ENCODE measurements around the gene RDH12. TPM values are rescaled to one million over a fixed set of nuclear protein-coding genes. Genes with fewer than 3 reads are reported as not detected.
"Not testable (repeated sequence)": the region's sequence is repeated elsewhere in the genome, so short reads cannot be mapped to it uniquely, and the experiment has no call there.

Gene RDH12
- total and polyA plus RNA-seq, 4 donors = 0.06 to 0.25 (median 0.22) TPM; not detected in 1

- no peak for DNase-seq
- no peak for ATAC-seq (ENCODE audit: insufficient read depth, low FRiP score)
- no peaks in the 10 kb centered on the region for H3K36me3 ChIP-seq (ENCODE audit: control insufficient read depth in 4 of 4, insufficient read depth in 4 of 4, low read length in 4 of 4)
- no peak overlapping the region for H3K27ac ChIP-seq (ENCODE audit: low read depth in 1 of 2, low read length in 1 of 2)
- WGBS, 2 donors = 88 to 91% methylated on average over 2 of the region's 2 CpGs
- TF ChIP-seq CTCF (IDR thresholded peaks at IDR 0.05; ENCODE audit: control extremely low read depth, extremely low read depth) = no peak
- H3K4me3 ChIP-seq = no peak overlapping the region
- no peaks in the 10 kb centered on the region for H3K27me3 ChIP-seq (ENCODE audit: control insufficient read depth in 3 of 3, insufficient read depth in 3 of 3, low read length in 2 of 3)
- no peaks in the 10 kb centered on the region for H3K4me1 ChIP-seq (ENCODE audit: control insufficient read depth in 5 of 5, insufficient read depth in 5 of 5, low read length in 5 of 5)
- H3K9me3 ChIP-seq (ENCODE audit: control insufficient read depth in 4 of 4, insufficient read depth in 3 of 4, low read length in 3 of 4) = peaks cover 0 to 7% (median 0%) of the 10 kb centered on the region in 4 donors
- no peak overlapping the region for H3K9ac ChIP-seq (ENCODE audit: insufficient read depth in 1 of 2, low read length in 2 of 2)
Observed at GRCh38 chr14:67710209-67710608, 8.5 kb downstream of the RDH12 start.

GRCh38 chr14:67717048-67717447, 15.4 kb downstream of the RDH12 start:
- WGBS, 2 donors = 94 to 96% methylated on average over 1 of the region's 1 CpG
- H3K27ac ChIP-seq (ENCODE audit: low read depth in 1 of 2, low read length in 1 of 2) = no peak overlapping the region

GRCh38 chr14:67718265-67718664, 16.6 kb downstream of the RDH12 start:
- Histone ChIP-seq H3K4me1 (ENCODE audit: control insufficient read depth in 5 of 5, insufficient read depth in 5 of 5, low read length in 5 of 5) (peaks cover 0 to 3% (median 2%) of the 10 kb centered on the region in 5 donors), H3K9me3 (ENCODE audit: control insufficient read depth in 4 of 4, insufficient read depth in 3 of 4, low read length in 3 of 4) (peaks cover 0 to 2% (median 0%) of the 10 kb centered on the region in 4 donors), H3K36me3 (ENCODE audit: control insufficient read depth in 4 of 4, insufficient read depth in 4 of 4, low read length in 4 of 4) (no peaks in the 10 kb centered on the region), H3K9ac (ENCODE audit: insufficient read depth in 1 of 2, low read length in 2 of 2) (no peak overlapping the region), H3K27me3 (ENCODE audit: control insufficient read depth in 3 of 3, insufficient read depth in 3 of 3, low read length in 2 of 3) (no peaks in the 10 kb centered on the region), H3K27ac (ENCODE audit: low read depth in 1 of 2, low read length in 1 of 2) (no peak overlapping the region), H3K4me3 (no peak overlapping the region)
- DNase-seq = no peak
- TF ChIP-seq CTCF (IDR thresholded peaks at IDR 0.05; ENCODE audit: control extremely low read depth, extremely low read depth) = no peak
- ATAC-seq (ENCODE audit: insufficient read depth, low FRiP score) = no peak
- WGBS, 2 donors = 72 to 75% methylated on average over 2 of the region's 2 CpGs

More at GRCh38 chr14:67717048-67717447, 15.4 kb downstream of the RDH12 start:
- Histone ChIP-seq H3K9me3 (ENCODE audit: control insufficient read depth in 4 of 4, insufficient read depth in 3 of 4, low read length in 3 of 4) (no peaks in the 10 kb centered on the region), H3K9ac (ENCODE audit: insufficient read depth in 1 of 2, low read length in 2 of 2) (no peak overlapping the region), H3K4me3 (no peak overlapping the region), H3K36me3 (ENCODE audit: control insufficient read depth in 4 of 4, insufficient read depth in 4 of 4, low read length in 4 of 4) (no peaks in the 10 kb centered on the region), H3K4me1 (ENCODE audit: control insufficient read depth in 5 of 5, insufficient read depth in 5 of 5, low read length in 5 of 5) (peaks cover 0 to 3% (median 0%) of the 10 kb centered on the region in 5 donors), H3K27me3 (ENCODE audit: control insufficient read depth in 3 of 3, insufficient read depth in 3 of 3, low read length in 2 of 3) (no peaks in the 10 kb centered on the region)
- no peak for ATAC-seq (ENCODE audit: insufficient read depth, low FRiP score)
- no peak for TF ChIP-seq CTCF (IDR thresholded peaks at IDR 0.05; ENCODE audit: control extremely low read depth, extremely low read depth)
- no peak for DNase-seq

- H3K9me3 ChIP-seq (ENCODE audit: control insufficient read depth in 4 of 4, insufficient read depth in 3 of 4, low read length in 3 of 4); H3K27me3 ChIP-seq (ENCODE audit: control insufficient read depth in 3 of 3, insufficient read depth in 3 of 3, low read length in 2 of 3); H3K4me3 ChIP-seq; DNase-seq; H3K4me1 ChIP-seq (ENCODE audit: control insufficient read depth in 5 of 5, insufficient read depth in 5 of 5, low read length in 5 of 5); ATAC-seq (ENCODE audit: insufficient read depth, low FRiP score); H3K9ac ChIP-seq (ENCODE audit: insufficient read depth in 1 of 2, low read length in 2 of 2); H3K27ac ChIP-seq (ENCODE audit: low read depth in 1 of 2, low read length in 1 of 2); H3K36me3 ChIP-seq (ENCODE audit: control insufficient read depth in 4 of 4, insufficient read depth in 4 of 4, low read length in 4 of 4): not testable (repeated sequence)
- 92% methylated on average over 3 of the region's 3 CpGs for WGBS, 2 donors
Observed at GRCh38 chr14:67719385-67719784, 17.7 kb downstream of the RDH12 start.

Measured in lung (tissue), 12 donors.